Calu3 (cell line): ENCODE measurements around the gene FAM241B. TPM values are rescaled to one million over a fixed set of nuclear protein-coding genes. Genes with fewer than 3 reads are reported as not detected.

ENCODE experiments used
- BruUV-seq: library from RNA; stranded (reverse); fragments of 400-500 nt; replicated peaks from 2 replicates; lab custom pipeline; 2021; lab: Mats Ljungman, UMichigan
- CTCF ChIA-PET: fragments of 300-600 bp; sonication (Branson Sonifier 250); formaldehyde crosslinking; loops from one replicate; lab custom pipeline; 2022; ENCODE audit warnings: antibody characterized with exemption; lab: Charles Lee
- DNase-seq: peaks from one replicate; pipeline ENCODE4 v3.0.0; 2022
- H3K27ac Mint-ChIP-seq: one replicate; pipeline ENCODE4 v1.8.0; 2022; ENCODE audit warnings: mixed read lengths; ENCODE audit not compliant: unreplicated experiment
- H3K27me3 Mint-ChIP-seq: one replicate; pipeline ENCODE4 v1.8.0; 2022; ENCODE audit warnings: mixed read lengths; ENCODE audit not compliant: unreplicated experiment
- H3K36me3 Mint-ChIP-seq: one replicate; pipeline ENCODE4 v1.8.0; 2022; ENCODE audit warnings: mild to moderate bottlenecking, moderate library complexity, mixed read lengths; ENCODE audit not compliant: insufficient read depth, unreplicated experiment
- H3K4me1 Mint-ChIP-seq: one replicate; pipeline ENCODE4 v1.8.0; 2022; ENCODE audit warnings: mild to moderate bottlenecking, low read depth, mixed read lengths; ENCODE audit not compliant: unreplicated experiment
- H3K4me3 Mint-ChIP-seq: one replicate; pipeline ENCODE4 v1.8.0; 2022; ENCODE audit warnings: mild to moderate bottlenecking, low read depth, moderate library complexity, mixed read lengths; ENCODE audit not compliant: unreplicated experiment
- H3K9me3 Mint-ChIP-seq: one replicate; pipeline ENCODE4 v1.8.0; 2022; ENCODE audit warnings: low read depth, mixed read lengths; ENCODE audit not compliant: unreplicated experiment
- CTCF ChIP-seq: fragments of 200-600 bp; IDR thresholded peaks from one replicate; pipeline ENCODE4 v1.8.0; 2022; ENCODE audit warnings: antibody characterized with exemption; ENCODE audit not compliant: unreplicated experiment
- intact Hi-C: fragments of 100-400 bp; cut with micrococcal nuclease; formaldehyde crosslinking; loops from one replicate; pipeline ENCODE4 v1.10.0; 2022; ENCODE audit not compliant: unreplicated experiment
- total RNA-seq: library from RNA; stranded (reverse); gene quantifications from 2 replicates; pipeline ENCODE4 v1.2.3, GENCODE V29; 2022

Gene FAM241B
- total RNA-seq, 1 experiment from 2014 or later: 25.2 TPM

- no peaks in the 10 kb centered on the region for H3K9me3 Mint-ChIP-seq
- no peak overlapping the region for H3K4me3 Mint-ChIP-seq
- CTCF ChIA-PET: interaction anchor here (1.3 kb wide), 2 partner anchors 28 to 29 kb away, joined by 3 read pairs; no protein-coding TSS in a partner anchor
- no peak overlapping the region for H3K27ac Mint-ChIP-seq
- TF ChIP-seq CTCF: no peak
- H3K27me3 Mint-ChIP-seq: peaks cover 92% of the 10 kb centered on the region
- no peaks in the 10 kb centered on the region for H3K36me3 Mint-ChIP-seq
- peaks cover 10% of the 10 kb centered on the region for H3K4me1 Mint-ChIP-seq
- intact Hi-C loops: no loop called here
- no TSS peak for BruUV-seq
- no peak for DNase-seq
Observed at GRCh38 chr10:69657866-69658265, 27.8 kb downstream of the FAM241B start.

- H3K4me3 Mint-ChIP-seq: no peak overlapping the region
- CTCF ChIA-PET: interaction anchor here (1.0 to 1.8 kb wide), 4 partner anchors 15 to 30 kb away, joined by 3 to 6 read pairs (median 4); no protein-coding TSS in a partner anchor
- intact Hi-C loops: no loop called here
- H3K36me3 Mint-ChIP-seq: no peaks in the 10 kb centered on the region
- BruUV-seq: no TSS peak
- no peak overlapping the region for H3K27ac Mint-ChIP-seq
- DNase-seq: peak; percentile 42
- H3K4me1 Mint-ChIP-seq: peaks cover 10% of the 10 kb centered on the region
- no peak for TF ChIP-seq CTCF
- peaks cover 76% of the 10 kb centered on the region for H3K27me3 Mint-ChIP-seq
- no peaks in the 10 kb centered on the region for H3K9me3 Mint-ChIP-seq
Observed at GRCh38 chr10:69659241-69660038, 29.4 kb downstream of the FAM241B start.

- peaks cover 73% of the 10 kb centered on the region for H3K27me3 Mint-ChIP-seq
- H3K36me3 Mint-ChIP-seq: no peaks in the 10 kb centered on the region
- H3K4me3 Mint-ChIP-seq: no peak overlapping the region
- BruUV-seq: no TSS peak
- no peaks in the 10 kb centered on the region for H3K9me3 Mint-ChIP-seq
- peaks cover 12% of the 10 kb centered on the region for H3K4me1 Mint-ChIP-seq
- no peak for TF ChIP-seq CTCF
- no peak for DNase-seq
- no peak overlapping the region for H3K27ac Mint-ChIP-seq
- intact Hi-C loops: no loop called here
- CTCF ChIA-PET: interaction anchor here (1.8 kb wide), 1 partner anchor 24 kb away, joined by 6 read pairs; no protein-coding TSS in a partner anchor
Observed at GRCh38 chr10:69660296-69660695, 30.2 kb downstream of the FAM241B start.

- H3K27ac Mint-ChIP-seq: no peak overlapping the region
- CTCF ChIA-PET: interaction anchor here (0.7 kb wide), 1 partner anchor 7 kb away, joined by 3 read pairs; no protein-coding TSS in a partner anchor
- H3K4me3 Mint-ChIP-seq: no peak overlapping the region
- peaks cover 23% of the 10 kb centered on the region for H3K4me1 Mint-ChIP-seq
- H3K36me3 Mint-ChIP-seq: no peaks in the 10 kb centered on the region
- intact Hi-C loops: no loop called here
- BruUV-seq: no TSS peak
- no peak for TF ChIP-seq CTCF
- no peak for DNase-seq
- peaks cover 63% of the 10 kb centered on the region for H3K27me3 Mint-ChIP-seq
- H3K9me3 Mint-ChIP-seq: no peaks in the 10 kb centered on the region
Observed at GRCh38 chr10:69661414-69662172, 31.5 kb downstream of the FAM241B start.
